Measurements from ENCODE around the gene CDK18. TPM values are rescaled to one million over a fixed set of nuclear protein-coding genes. Genes with fewer than 3 reads are reported as not detected.

CDK18 gene
- 10 to 100 TPM; 32.6 to 39.2 TPM for total RNA-seq
- long read RNA-seq, partial matches to known transcripts, result 1 of 14 reads
- long read RNA-seq, other reads (novel, unspliced or antisense), result 9 of 14 reads

GRCh38 chr1:205504311-205505075, at the start of gene CDK18:
Gene CDK18, plus strand, starts transcription at chr1:205504669. Its CDS starts 18,499 bp downstream, at chr1:205523168.
- intact Hi-C loops (cut with DNase I, micrococcal nuclease), result no loop called here
- DNase-seq (peak; percentile 89 to 92), ATAC-seq (peak; percentile 87)

GRCh38 chr1:205454903-205455335, 49.5 kb upstream of the CDK18 start:
- DNase-seq (no peak), ATAC-seq (no peak)
- intact Hi-C loops (cut with DNase I, micrococcal nuclease), result no loop called here

GRCh38 chr1:205455581-205456382, 48.7 kb upstream of the CDK18 start, which contains the start of gene BLACAT1:
Gene BLACAT1, minus strand, starts transcription at chr1:205456045.
- intact Hi-C loops (cut with DNase I, micrococcal nuclease), result no loop called here
- ATAC-seq (no peak), DNase-seq (no peak)

- intact Hi-C loops (cut with DNase I, micrococcal nuclease), result no loop called here
- ATAC-seq, result peak; percentile 53
Observed at GRCh38 chr1:205456383-205456867, 48.0 kb upstream of the CDK18 start.

DNA sequence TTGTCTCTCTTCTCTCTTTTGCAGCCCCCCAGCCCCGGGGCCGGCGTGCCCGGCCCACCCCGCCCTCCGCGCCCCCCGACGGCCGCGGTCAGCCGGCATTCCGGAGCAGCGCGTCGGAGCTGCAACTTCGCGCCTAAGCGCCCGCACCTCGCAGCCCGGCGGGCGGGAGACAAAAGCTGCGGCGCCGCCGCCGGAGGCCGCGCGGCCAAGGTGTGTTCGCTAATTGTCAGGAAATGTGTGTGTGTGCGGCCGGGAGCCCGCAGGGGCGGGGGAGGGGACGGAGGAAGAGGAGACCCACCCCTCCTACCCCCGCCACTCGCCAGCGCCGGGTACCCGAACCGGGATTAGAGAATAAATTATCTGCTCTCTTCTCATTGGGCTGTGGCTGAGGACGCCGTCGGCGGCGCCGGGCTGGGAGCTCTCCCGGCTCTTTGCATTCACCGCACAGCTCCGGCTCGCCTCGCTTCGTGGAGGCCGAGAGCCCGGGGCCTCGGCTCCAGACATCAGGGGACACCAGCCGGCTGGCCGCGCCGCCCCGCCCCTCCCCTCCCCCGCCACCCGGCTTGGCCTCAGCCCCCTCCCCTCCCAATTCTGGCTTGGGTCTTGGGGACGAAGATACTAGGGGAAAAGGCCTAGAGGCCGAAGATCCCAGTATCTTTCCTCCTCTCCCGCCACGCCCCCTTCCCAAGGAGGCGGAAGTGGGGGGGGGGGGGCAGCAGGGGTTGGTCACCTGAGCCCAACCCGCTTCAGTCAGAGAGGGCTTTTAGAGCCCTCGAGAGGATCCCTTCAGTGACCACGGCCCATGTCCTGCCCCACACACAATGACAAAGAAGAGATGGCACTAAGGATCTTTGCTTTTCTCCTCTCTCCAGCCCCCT, 47.4 kb upstream of the CDK18 start:
- intact Hi-C loops (cut with DNase I, micrococcal nuclease), result no loop called here
- ATAC-seq (peak; percentile 54), DNase-seq (no peak)

More at GRCh38 chr1:205456383-205456867, 48.0 kb upstream of the CDK18 start:
- DNase-seq, result no peak

GRCh38 chr1:205458777-205459566, 45.5 kb upstream of the CDK18 start:
- peak; percentile 67 for ATAC-seq
- intact Hi-C loops (cut with DNase I, micrococcal nuclease), result no loop called here
- DNase-seq, result peak in 1 of 2 donors; percentile 49

DNA sequence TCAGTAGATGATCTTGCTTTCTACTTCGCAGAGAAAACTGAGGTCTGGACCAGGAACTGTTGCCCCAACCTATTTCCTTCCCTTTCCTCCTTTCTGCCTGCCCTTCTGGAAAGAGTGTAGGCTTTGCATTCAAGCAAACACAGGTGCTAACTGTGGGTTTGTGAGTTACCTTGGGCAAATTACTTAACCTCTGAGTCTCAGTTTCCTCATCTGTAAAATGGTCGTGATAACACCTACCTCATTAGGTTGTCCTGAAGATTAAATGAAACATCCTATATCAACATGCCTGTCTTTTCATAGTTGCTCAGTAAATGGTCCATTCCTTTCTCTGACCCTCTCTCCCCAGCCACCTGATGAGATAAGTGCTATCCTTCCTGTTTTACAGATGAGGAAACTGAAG, 39.1 kb upstream of the CDK18 start:
- intact Hi-C loops (cut with DNase I, micrococcal nuclease), result no loop called here
- ATAC-seq (no peak), DNase-seq (no peak)

GRCh38 chr1:205466595-205467220, 37.8 kb upstream of the CDK18 start:
- DNase-seq (no peak), ATAC-seq (no peak)
- intact Hi-C loops (cut with DNase I, micrococcal nuclease), result no loop called here

GRCh38 chr1:205470131-205470530, 34.3 kb upstream of the CDK18 start:
- DNase-seq (peak; percentile 46 to 53), ATAC-seq (peak; percentile 95)
- intact Hi-C loops (cut with DNase I, micrococcal nuclease), result no loop called here

GRCh38 chr1:205472737-205473441, 31.6 kb upstream of the CDK18 start:
- DNase-seq (no peak), ATAC-seq (no peak)
- intact Hi-C loops (cut with DNase I, micrococcal nuclease), result no loop called here

- DNase-seq, result no peak
- no peak for ATAC-seq
- intact Hi-C loops (cut with DNase I, micrococcal nuclease), result no loop called here
Observed at GRCh38 chr1:205473475-205473874, 31.0 kb upstream of the CDK18 start.

DNA sequence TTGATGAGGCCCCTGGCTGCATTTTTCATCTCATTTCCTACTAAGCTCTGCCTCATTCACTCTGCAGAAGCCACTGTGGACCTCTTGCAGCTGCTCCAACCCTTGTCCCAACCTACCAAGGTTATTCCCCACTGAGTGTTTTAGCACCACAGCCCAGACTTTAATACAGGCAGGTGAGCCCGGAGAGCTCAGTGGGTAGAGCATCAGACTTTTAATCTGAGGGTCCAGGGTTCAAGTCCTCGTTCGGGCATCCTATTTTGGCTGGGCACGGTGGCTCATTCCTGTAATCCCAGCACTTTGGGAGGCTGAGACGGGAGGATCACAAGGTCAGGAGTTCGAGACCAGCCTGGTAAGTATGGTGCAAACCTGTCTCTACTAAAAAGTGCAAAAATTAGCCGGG, 30.5 kb upstream of the CDK18 start:
- no peak for ATAC-seq
- intact Hi-C loops (cut with DNase I, micrococcal nuclease), result no loop called here
- DNase-seq, result no peak

GRCh38 chr1:205474571-205474970, 29.9 kb upstream of the CDK18 start:
- no peak for DNase-seq
- ATAC-seq, result no peak
- intact Hi-C loops (cut with DNase I, micrococcal nuclease), result no loop called here

- ATAC-seq (no peak), DNase-seq (no peak)
- intact Hi-C loops (cut with DNase I, micrococcal nuclease), result no loop called here
Observed at GRCh38 chr1:205475855-205476254, 28.6 kb upstream of the CDK18 start.

DNA sequence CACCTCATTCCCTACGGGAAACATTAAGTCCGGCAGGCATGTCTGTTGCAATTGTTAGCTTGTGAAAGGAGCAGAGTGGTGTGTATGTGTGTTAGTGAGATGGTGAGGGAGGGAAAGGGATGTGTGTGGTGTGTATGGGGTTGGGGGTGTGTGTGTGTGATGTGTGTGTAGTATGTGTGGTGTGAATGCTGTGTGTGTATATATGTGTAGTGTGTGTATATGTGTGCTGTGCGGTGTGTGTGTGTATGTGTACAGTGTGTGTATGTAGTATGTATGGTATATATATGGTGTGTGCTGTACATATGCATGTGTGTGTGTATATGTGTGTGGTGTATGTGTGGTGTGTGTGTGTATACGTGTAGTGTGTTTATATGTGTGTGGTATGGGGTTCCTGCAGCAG, 27.8 kb upstream of the CDK18 start:
- DNase-seq (no peak), ATAC-seq (no peak)
- intact Hi-C loops (cut with DNase I, micrococcal nuclease), result no loop called here

DNA sequence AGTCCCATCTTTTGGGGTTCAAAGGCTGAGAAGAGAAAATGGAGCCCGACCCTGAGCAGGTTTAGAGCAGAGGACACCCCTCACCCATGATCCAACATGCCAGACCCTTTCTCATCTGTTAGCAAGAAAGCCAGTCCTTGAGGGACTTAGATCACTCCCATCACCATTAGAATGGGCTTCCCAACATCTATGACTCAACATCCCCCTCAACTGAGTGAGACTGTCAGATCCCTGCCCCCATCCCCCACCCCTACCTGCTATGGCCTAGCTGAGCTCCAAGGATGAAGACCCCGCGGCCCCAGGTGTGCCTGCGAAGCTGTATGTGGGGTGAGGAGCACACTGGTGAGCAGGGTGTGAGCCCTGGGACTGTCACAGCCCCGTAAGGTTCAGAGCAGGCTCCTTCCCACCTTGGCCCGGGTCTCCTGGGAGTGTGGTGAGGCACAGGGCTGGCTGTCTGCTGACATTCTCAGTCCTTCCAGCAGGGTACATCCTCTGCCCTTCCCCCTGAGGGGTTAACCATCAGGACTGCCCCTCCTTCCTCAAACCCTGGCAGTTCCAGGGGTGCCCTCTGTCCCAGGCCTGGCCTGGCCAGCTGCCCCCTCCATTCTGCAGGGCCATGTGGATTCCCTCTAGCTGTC, 27.2 kb upstream of the CDK18 start:
- ATAC-seq (peak; percentile 9), DNase-seq (no peak)
- intact Hi-C loops (cut with DNase I, micrococcal nuclease), result no loop called here

Measured in left colon (tissue), 2 donors.